Left cardiac atrium (tissue), 4 donors: ENCODE data around the gene PRRC2B. TPM values are rescaled to one million over a fixed set of nuclear protein-coding genes. Genes with fewer than 3 reads are reported as not detected.
"Not testable (repeated sequence)": the region's sequence is repeated elsewhere in the genome, so short reads cannot be mapped to it uniquely, and the experiment has no call there.

ENCODE experiments used
- ATAC-seq, 2 donors: fragments of 200-7000 bp; cut with Tn5 transposase; one replicate each; pipeline ENCODE4 v1.9.1; 2020; ENCODE audit warnings: mild to moderate bottlenecking in 2 of 2, moderate library complexity in 2 of 2
- DNase-seq: peaks from one replicate; pipeline ENCODE4 v3.0.0-alpha.2; 2020
- intact Hi-C, 2 donors: fragments of 100-400 bp; cut with DNase I; formaldehyde crosslinking; loops; one replicate each; pipeline versions ENCODE4 v1.14.1 to v1.15.1; 2022 to 2023
- total RNA-seq, 2 donors: library from RNA; stranded (reverse); fragmentation: NEBNext Ultra II Directional; extraction: Animal tissue kit (Norgen Biotek cat#: 25700); gene quantifications; one replicate each; pipeline ENCODE4 v1.2.1, GENCODE V29; 2021
- donor health status: DM: no; HTN: yes; CAD: no.
- donor health status: DM: no; HTN: yes; CAD: no; lungs with severe emphysema.
- donor health status: DM: yes; HTN: yes; CAD: no.
- donor health status: Dilated cardiomyopathy.

The PRRC2B gene
- total RNA-seq, 2 donors from 2014 or later, result 136 to 155 TPM

GRCh38 chr9:131454028-131454427 is 60.1 kb downstream of the PRRC2B start:
- DNase-seq, result no peak
- no peak for ATAC-seq
- intact Hi-C loops, result loop anchor here in 1 of 2 donors (10.0 kb wide), 1 partner anchor 309 kb away; no protein-coding TSS in a partner anchor

DNA sequence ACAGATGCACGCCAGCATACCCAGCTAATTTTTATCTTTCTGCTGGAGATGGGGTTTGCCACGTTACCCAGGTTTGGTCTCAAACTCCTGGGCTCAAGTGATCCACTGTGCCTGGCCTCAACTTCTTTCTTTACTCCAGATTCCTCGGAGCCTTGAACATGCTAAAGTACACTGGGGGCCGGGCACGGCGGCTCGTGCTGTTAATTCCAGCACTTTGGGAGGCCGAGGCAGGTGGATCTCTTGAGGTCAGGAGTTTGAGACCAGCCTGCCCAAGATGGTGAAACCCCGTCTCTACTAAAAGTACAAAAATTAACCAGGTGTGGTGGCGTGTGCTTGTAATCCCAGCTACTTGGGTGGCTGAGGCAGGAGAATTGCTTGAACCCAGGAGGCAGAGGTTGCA is 61.8 kb downstream of the PRRC2B start:
- not testable (repeated sequence) for ATAC-seq, DNase-seq
- intact Hi-C loops, result loop anchor here in 1 of 2 donors (10.0 kb wide), 1 partner anchor 311 kb away; no protein-coding TSS in a partner anchor

DNA sequence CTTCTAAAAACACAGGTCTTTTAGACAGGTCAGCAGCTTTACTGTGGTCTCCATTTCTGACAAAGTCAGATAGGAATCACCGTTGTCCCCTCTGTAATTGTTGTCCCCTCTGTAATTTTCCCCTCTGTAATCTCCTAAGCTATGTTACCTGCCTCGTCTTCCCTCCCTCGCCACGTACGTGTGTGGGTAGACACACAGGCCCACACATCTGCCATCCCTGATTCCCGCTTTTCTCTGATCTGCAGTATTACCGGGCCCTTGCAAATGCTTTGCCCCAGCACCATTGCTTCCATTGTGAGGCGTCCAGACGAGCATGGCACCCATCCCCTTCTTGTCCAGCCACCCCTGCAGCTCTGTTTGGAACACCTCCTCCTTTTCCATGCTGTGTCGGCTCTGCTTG is 63.9 kb downstream of the PRRC2B start:
- intact Hi-C loops, result loop anchor here in 1 of 2 donors (10.0 kb wide), 1 partner anchor 313 kb away; no protein-coding TSS in a partner anchor
- DNase-seq (no peak), ATAC-seq (no peak)

DNA sequence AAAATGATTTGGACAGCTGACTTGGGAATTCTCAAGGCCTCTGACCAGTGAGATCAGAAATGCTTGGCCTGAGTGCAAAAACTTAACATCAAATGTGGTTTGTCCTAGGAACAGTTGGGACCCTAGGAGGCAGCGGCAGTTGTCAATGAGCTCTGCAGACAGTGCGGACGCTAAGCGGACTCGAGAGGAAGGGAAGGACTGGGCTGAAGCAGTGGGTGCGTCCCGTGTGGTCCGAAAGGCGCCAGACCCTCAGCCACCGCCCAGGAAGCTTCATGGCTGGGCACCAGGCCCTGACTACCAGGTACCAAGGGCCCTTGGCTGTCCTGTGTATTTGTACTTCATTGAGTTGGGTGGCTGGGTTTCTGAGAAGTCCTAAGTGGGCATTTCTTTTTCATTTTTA is 65.2 kb downstream of the PRRC2B start:
- no peak for ATAC-seq
- intact Hi-C loops, result loop anchor here in 1 of 2 donors (10.0 kb wide), 1 partner anchor 314 kb away; no protein-coding TSS in a partner anchor
- no peak for DNase-seq

GRCh38 chr9:131461166-131461565 is 67.3 kb downstream of the PRRC2B start:
- intact Hi-C loops, result no loop called here
- DNase-seq (no peak), ATAC-seq (no peak)

DNA sequence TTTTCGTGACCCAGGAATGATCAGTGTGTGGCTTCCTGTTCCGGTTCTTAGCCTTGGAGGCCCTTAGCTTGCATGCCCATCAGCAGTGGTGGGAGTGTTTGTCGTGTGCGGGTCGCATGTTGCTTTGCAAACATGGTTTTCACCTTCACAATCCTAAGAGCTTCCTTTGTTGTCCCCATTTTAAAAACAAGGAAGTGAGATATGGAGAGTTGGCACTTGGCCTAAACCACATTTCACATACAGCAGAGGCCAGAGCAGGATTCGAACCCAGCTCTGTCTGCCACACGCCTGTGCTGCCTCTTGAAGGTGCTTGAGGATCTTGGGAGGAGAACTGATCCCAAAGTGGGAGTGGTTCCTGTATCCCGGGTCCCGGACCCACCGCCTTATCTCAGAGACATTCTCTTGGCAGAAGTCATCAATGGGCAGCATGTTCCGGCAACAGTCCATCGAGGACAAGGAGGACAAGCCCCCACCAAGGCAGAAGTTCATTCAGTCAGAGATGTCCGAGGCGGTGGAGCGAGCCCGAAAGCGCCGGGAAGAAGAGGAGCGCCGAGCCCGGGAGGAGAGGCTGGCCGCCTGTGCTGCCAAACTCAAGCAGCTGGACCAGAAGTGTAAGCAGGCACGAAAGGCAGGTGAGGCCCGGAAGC is 70.6 kb downstream of the PRRC2B start:
- ATAC-seq, result no peak
- intact Hi-C loops, result no loop called here
- DNase-seq, result no peak

DNA sequence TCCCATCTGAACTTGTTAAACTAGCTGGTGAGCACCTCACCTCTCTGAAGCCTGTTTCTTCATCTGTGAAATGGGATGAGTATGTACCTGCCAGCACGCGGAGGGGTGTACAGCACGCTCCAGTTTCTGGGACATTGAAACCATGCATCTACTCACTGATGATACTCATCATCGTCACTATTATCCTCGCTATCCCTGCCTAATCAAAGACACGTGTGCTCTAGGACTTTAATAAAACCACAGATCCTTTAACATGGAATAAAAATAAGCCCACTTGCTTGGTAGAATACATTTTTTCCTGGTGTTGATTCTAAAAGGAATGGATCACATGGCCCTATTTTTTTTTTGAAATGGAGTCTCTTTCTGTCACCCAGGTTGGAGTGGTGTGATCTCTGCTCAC is 71.5 kb downstream of the PRRC2B start:
- intact Hi-C loops, result no loop called here
- ATAC-seq, result no peak
- no peak for DNase-seq

- ATAC-seq (no peak), DNase-seq (no peak)
- intact Hi-C loops, result no loop called here
These were observed 73.5 kb downstream of the PRRC2B start for GRCh38 chr9:131467214-131467935.

DNA sequence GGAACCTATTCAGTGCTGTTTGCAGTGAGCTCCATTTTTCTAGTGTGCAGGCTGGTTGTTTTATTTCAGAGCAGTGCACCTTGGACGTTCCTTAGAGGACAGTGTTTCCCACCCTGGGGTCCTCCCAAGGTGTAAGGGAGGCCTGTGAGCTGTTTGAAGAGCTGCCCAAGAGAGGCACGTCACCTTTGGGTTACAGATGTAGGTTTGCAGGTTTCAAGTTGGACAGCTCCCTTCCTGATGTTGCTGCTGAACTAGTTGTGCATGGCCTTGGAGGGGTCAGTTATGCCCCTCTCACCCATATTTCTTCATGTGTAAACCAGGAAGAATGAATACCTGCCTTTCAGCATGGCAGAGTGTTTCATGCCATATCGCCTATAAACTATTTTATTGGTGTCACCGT is 74.1 kb downstream of the PRRC2B start:
- ATAC-seq (no peak), DNase-seq (no peak)
- intact Hi-C loops, result no loop called here

DNA sequence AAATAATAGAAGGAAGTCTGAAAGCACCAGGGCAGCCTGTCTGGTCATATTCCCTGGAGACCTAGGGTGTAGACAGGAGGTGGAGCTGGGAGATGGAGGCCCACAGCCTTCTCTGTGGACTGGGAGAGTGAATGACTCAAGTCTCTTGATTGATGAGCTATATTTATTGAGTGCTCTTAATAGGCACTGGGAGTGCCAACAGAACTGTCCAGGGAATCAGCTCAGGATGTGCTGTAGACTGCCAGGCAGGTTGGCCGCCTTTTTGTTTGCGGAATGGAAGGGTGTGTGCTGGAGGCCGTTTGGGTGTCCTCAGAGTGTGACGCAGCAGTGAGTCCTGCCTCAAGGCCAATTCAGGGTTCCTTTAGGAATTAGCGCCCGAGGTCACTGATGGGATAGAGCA is 75.5 kb downstream of the PRRC2B start:
- ATAC-seq (no peak), DNase-seq (no peak)
- intact Hi-C loops, result no loop called here

DNA sequence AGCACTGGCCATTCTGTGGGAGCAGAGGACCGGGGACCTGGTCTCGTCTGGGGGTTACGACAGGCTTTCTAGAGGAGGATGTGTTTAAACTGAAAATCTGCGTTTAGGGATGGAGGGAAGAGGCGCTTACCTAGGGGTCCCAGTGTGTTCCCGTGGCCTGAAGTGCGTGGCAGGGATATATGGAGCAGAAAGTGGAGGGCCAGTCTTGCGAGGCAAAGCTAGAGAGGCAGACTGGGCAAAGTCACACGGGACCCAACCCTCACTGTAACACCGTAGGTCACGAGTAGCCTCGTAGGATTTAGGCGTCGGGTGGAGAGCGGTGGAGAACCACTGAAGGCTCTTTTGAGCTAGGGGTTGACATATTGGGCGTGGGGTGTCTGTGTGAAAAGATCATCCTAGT is 76.1 kb downstream of the PRRC2B start:
- intact Hi-C loops, result loop anchor here in 1 of 2 donors (10.0 kb wide), 1 partner anchor 75 kb away; the partner anchor contains the start of gene PRRC2B
- ATAC-seq (no peak), DNase-seq (no peak)

- no peak for DNase-seq
- intact Hi-C loops, result loop anchor here in 1 of 2 donors (10.0 kb wide), 1 partner anchor 76 kb away; the partner anchor contains the start of gene PRRC2B
- ATAC-seq, result no peak
These were observed 76.7 kb downstream of the PRRC2B start for GRCh38 chr9:131470581-131470991.

GRCh38 chr9:131472085-131472484 is 78.2 kb downstream of the PRRC2B start:
- ATAC-seq, result not testable (repeated sequence)
- intact Hi-C loops, result loop anchor here in 1 of 2 donors (10.0 kb wide), 1 partner anchor 77 kb away; the partner anchor contains the start of gene PRRC2B

GRCh38 chr9:131473198-131473885 is 79.5 kb downstream of the PRRC2B start:
- DNase-seq (no peak), ATAC-seq (no peak)
- intact Hi-C loops, result loop anchor here in 1 of 2 donors (10.0 kb wide), 1 partner anchor 79 kb away; the partner anchor contains the start of gene PRRC2B

More at GRCh38 chr9:131472085-131472484, 78.2 kb downstream of the PRRC2B start:
- DNase-seq, result not testable (repeated sequence)

- no peak for ATAC-seq
- intact Hi-C loops, result loop anchor here in 1 of 2 donors (10.0 kb wide), 1 partner anchor 79 kb away; the partner anchor contains the start of gene PRRC2B
- DNase-seq, result no peak
These were observed 80.0 kb downstream of the PRRC2B start for GRCh38 chr9:131473891-131474290.

GRCh38 chr9:131474711-131475110 is 80.8 kb downstream of the PRRC2B start:
- DNase-seq (no peak), ATAC-seq (no peak)
- intact Hi-C loops, result loop anchor here in 1 of 2 donors (5.0 to 10.0 kb wide), 2 partner anchors 80 to 107 kb away; partner anchors contain the start of gene PRRC2B

GRCh38 chr9:131475111-131475955 is 81.4 kb downstream of the PRRC2B start:
- intact Hi-C loops, result loop anchor here in 1 of 2 donors (5.0 to 10.0 kb wide), 2 partner anchors 81 to 108 kb away; partner anchors contain the start of gene PRRC2B
- ATAC-seq, result no peak
- DNase-seq, result no peak
